Neural progenitor cell (in vitro differentiated cells): ENCODE measurements around the gene SNX17. TPM values are rescaled to one million over a fixed set of nuclear protein-coding genes. Genes with fewer than 3 reads are reported as not detected.
"Not testable (repeated sequence)": the region's sequence is repeated elsewhere in the genome, so short reads cannot be mapped to it uniquely, and the experiment has no call there.

Experiments used
- DNase-seq: peaks from one replicate; pipeline ENCODE4 v3.0.0-alpha.2; 2016; ENCODE audit warnings: low spot score
- H2AFZ ChIP-seq: fragments of 200-600 bp; sonication (generic); replicated peaks from 2 replicates; pipeline ENCODE4 v1.6.1; 2016; ENCODE audit warnings: antibody characterized with exemption
- H3F3A ChIP-seq: fragments of 200-600 bp; sonication (generic); 2 replicates; pipeline ENCODE4 v1.6.1; 2016; ENCODE audit warnings: antibody characterized with exemption, low read depth
- H3K27ac ChIP-seq: fragments of 200-600 bp; sonication (generic); 2 replicates; pipeline ENCODE4 v1.5.1; 2016; ENCODE audit warnings: mild to moderate bottlenecking
- H3K27me3 ChIP-seq: fragments of 200-600 bp; sonication (generic); 2 replicates; pipeline ENCODE4 v1.6.1; 2016; ENCODE audit warnings: mild to moderate bottlenecking, moderate library complexity
- H3K36me3 ChIP-seq: fragments of 200-600 bp; sonication (generic); 2 replicates; pipeline ENCODE4 v1.5.1; 2016
- H3K4me1 ChIP-seq: fragments of 200-600 bp; sonication (generic); 2 replicates; pipeline ENCODE4 v1.6.1; 2016; ENCODE audit warnings: mixed run types
- H3K4me2 ChIP-seq: fragments of 200-600 bp; sonication (generic); 2 replicates; pipeline ENCODE4 v1.6.1; 2016
- H3K4me3 ChIP-seq: fragments of 200-600 bp; sonication (generic); 2 replicates; pipeline ENCODE4 v1.5.1; 2016
- H3K79me2 ChIP-seq: fragments of 200-600 bp; sonication (generic); 2 replicates; pipeline ENCODE4 v1.6.1; 2016; ENCODE audit warnings: low read depth
- H3K9ac ChIP-seq: fragments of 200-600 bp; sonication (generic); 2 replicates; pipeline ENCODE4 v1.6.1; 2016
- H3K9me3 ChIP-seq: fragments of 200-600 bp; sonication (generic); 2 replicates; pipeline ENCODE4 v1.5.1; 2016; ENCODE audit warnings: low read depth
- H4K20me1 ChIP-seq: fragments of 200-600 bp; sonication (generic); 2 replicates; pipeline ENCODE4 v1.6.1; 2016; ENCODE audit warnings: low read depth
- H3K27ac Mint-ChIP-seq: 3 replicates; pipeline ENCODE4 v1.8.0; 2021; ENCODE audit warnings: mixed read lengths
- H3K27me3 Mint-ChIP-seq: 2 replicates; pipeline ENCODE4 v1.8.0; 2022; ENCODE audit warnings: low read depth, mild to moderate bottlenecking, inconsistent platforms, moderate library complexity, mixed read lengths; ENCODE audit not compliant: insufficient read depth
- H3K36me3 Mint-ChIP-seq: 3 replicates; pipeline ENCODE4 v1.8.0; 2021; ENCODE audit warnings: mixed read lengths
- H3K4me1 Mint-ChIP-seq: 3 replicates; pipeline ENCODE4 v1.8.0; 2021; ENCODE audit warnings: mixed read lengths
- H3K4me3 Mint-ChIP-seq: 3 replicates; pipeline ENCODE4 v1.8.0; 2021; ENCODE audit warnings: mild to moderate bottlenecking, moderate library complexity, mixed read lengths
- H3K9me3 Mint-ChIP-seq: 3 replicates; pipeline ENCODE4 v1.8.0; 2020; ENCODE audit warnings: mixed read lengths
- CTCF ChIP-seq: fragments of 200-600 bp; sonication (generic); IDR thresholded peaks from 2 replicates; pipeline ENCODE4 v1.5.1; 2017; ENCODE audit warnings: antibody characterized with exemption, mild to moderate bottlenecking
- EZH2 ChIP-seq: fragments of 200-600 bp; sonication (generic); IDR thresholded peaks from 2 replicates; pipeline ENCODE4 v1.6.1; 2017; ENCODE audit warnings: antibody characterized with exemption, mild to moderate bottlenecking, moderate library complexity
- EZH2phosphoT487 ChIP-seq: fragments of 200-600 bp; sonication (generic); IDR thresholded peaks from 2 replicates; pipeline ENCODE4 v1.6.1; 2017; ENCODE audit warnings: antibody characterized with exemption
- total RNA-seq: library from RNA; depleted of rRNA; stranded (reverse); fragments of >200 nt; gene quantifications from 2 replicates; pipeline ENCODE4 v1.2.3, GENCODE V29; 2015; ENCODE audit warnings: low replicate concordance

Gene SNX17
- total RNA-seq, 1 donor from 2014 or later, result 65.2 TPM

- no peak for DNase-seq
- no peak overlapping the region for H3K4me3 ChIP-seq
- no peaks in the 10 kb centered on the region for H3K27me3 ChIP-seq
- Mint-ChIP-seq H3K4me3 (no peak overlapping the region), H3K27ac (no peak overlapping the region), H3K9me3 (no peaks in the 10 kb centered on the region), H3K36me3 (no peaks in the 10 kb centered on the region), H3K4me1 (no peaks in the 10 kb centered on the region), H3K27me3 (peaks cover 5% of the 10 kb centered on the region)
- no peak overlapping the region for H3K9ac ChIP-seq
- no peaks in the 10 kb centered on the region for H3K36me3 ChIP-seq
- H3F3A ChIP-seq, result no peaks in the 10 kb centered on the region
- H3K79me2 ChIP-seq, result no peaks in the 10 kb centered on the region
- no peak overlapping the region for H2AFZ ChIP-seq
- no peaks in the 10 kb centered on the region for H3K9me3 ChIP-seq
- no peak overlapping the region for H3K4me2 ChIP-seq
- H3K4me1 ChIP-seq, result no peaks in the 10 kb centered on the region
- H4K20me1 ChIP-seq, result no peaks in the 10 kb centered on the region
- no peak for TF ChIP-seq EZH2phosphoT487
- TF ChIP-seq EZH2, result no peak
- TF ChIP-seq CTCF, result no peak
- no peak overlapping the region for H3K27ac ChIP-seq
These were observed 51.3 kb downstream of the SNX17 start for GRCh38 chr2:27421660-27422250.

DNA sequence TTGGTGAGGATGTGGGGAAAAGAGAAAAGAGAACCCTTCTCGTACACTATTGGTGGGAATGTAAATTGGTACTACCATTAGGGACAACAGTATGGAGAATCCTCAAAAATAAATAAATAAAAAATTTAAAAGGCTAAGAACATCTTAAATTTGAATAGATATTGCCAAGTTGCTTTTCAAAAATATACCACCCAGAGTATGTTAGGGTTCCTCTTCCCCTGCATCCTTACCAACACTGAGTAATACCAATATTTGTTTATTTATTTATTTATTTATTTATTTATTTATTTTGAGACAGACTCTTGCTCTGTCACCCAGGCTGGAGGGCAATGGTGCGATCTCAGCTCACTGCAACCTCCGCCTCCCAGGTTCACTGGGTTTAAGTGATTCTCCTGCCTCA lies 52.5 kb downstream of the SNX17 start:
- Histone ChIP-seq H3K27me3 (no peaks in the 10 kb centered on the region), H3K9me3 (no peaks in the 10 kb centered on the region), H3K36me3 (no peaks in the 10 kb centered on the region), H3K4me1 (peaks cover 5% of the 10 kb centered on the region), H3K4me2 (no peak overlapping the region), H4K20me1 (no peaks in the 10 kb centered on the region), H3K9ac (no peak overlapping the region), H2AFZ (no peak overlapping the region), H3F3A (peaks cover 7% of the 10 kb centered on the region), H3K27ac (no peak overlapping the region), H3K4me3 (no peak overlapping the region), H3K79me2 (no peaks in the 10 kb centered on the region)
- H3K9me3 Mint-ChIP-seq, result no peaks in the 10 kb centered on the region
- H3K4me3 Mint-ChIP-seq, result no peak overlapping the region
- H3K4me1 Mint-ChIP-seq, result peaks cover 4% of the 10 kb centered on the region
- H3K27ac Mint-ChIP-seq, result no peak overlapping the region
- TF ChIP-seq EZH2 (no peak), EZH2phosphoT487 (no peak), CTCF (no peak)
- H3K36me3 Mint-ChIP-seq, result no peaks in the 10 kb centered on the region
- peaks cover 5% of the 10 kb centered on the region for H3K27me3 Mint-ChIP-seq
- DNase-seq, result no peak

DNA sequence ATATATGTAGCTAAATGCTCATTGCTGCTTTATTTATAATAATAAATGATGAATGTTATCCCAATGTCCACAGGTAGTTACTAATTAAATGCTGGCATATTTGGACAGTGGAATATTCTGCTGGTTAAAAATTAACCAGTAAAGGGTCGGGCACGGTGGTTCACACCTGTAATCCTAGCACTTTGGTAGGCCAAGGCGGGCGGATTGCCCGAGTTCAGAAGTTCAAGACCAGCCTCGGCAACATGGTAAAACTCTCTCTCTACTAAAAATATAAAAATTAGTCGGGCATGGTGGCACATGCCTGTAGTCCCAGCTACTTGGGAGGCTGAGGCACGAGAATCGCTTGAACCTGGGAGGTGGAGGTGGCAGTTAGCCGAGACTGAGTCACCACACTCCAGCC lies 54.6 kb downstream of the SNX17 start:
- not testable (repeated sequence) for H3K27me3 ChIP-seq, H2AFZ ChIP-seq, H3K27me3 Mint-ChIP-seq, H3K9me3 ChIP-seq, H3K9ac ChIP-seq, H3K4me2 ChIP-seq, H3K27ac Mint-ChIP-seq, H3K4me3 Mint-ChIP-seq, H3K4me3 ChIP-seq, H3K27ac ChIP-seq, H3K9me3 Mint-ChIP-seq, H3K36me3 Mint-ChIP-seq, H3K36me3 ChIP-seq, DNase-seq
- H3K79me2 ChIP-seq, result peaks cover 10% of the 10 kb centered on the region
- H3K4me1 Mint-ChIP-seq, result peaks cover 13% of the 10 kb centered on the region
- H4K20me1 ChIP-seq, result peaks cover 10% of the 10 kb centered on the region
- H3K4me1 ChIP-seq, result peaks cover 11% of the 10 kb centered on the region
- H3F3A ChIP-seq, result peaks cover 24% of the 10 kb centered on the region

Other genes starting within 250 kb of the SNX17 start
- 0.65 and 1.1 TPM in 2 replicates for gene ABHD1, start 246.8 kb upstream of the SNX17 start, total RNA-seq
- 25.1 and 39.8 TPM in 2 replicates for gene PREB, start 236.0 kb upstream of the SNX17 start, total RNA-seq
- not detected in 2 replicates for gene PRR30, start 231.2 kb upstream of the SNX17 start, total RNA-seq
- gene TCF23, start 221.6 kb upstream of the SNX17 start, total RNA-seq, result 0.03 TPM in 1 of 2 replicates, not detected in the other
- 133 and 142 TPM in 2 replicates for gene ATRAID, start 158.6 kb upstream of the SNX17 start, total RNA-seq
- 42.8 and 88.9 TPM in 2 replicates for gene SLC5A6, start 158.3 kb upstream of the SNX17 start, total RNA-seq
- gene CAD, start 153.2 kb upstream of the SNX17 start, total RNA-seq, result 26.5 and 51.8 TPM in 2 replicates
- 0.56 and 1.4 TPM in 2 replicates for gene SLC30A3, start 107.6 kb upstream of the SNX17 start, total RNA-seq
- gene DNAJC5G, start 95.2 kb upstream of the SNX17 start, total RNA-seq, result not detected in 2 replicates
- 0.12 TPM in 1 of 2 replicates, not detected in the other for gene TRIM54, start 88.2 kb upstream of the SNX17 start, total RNA-seq
- gene UCN, start 62.2 kb upstream of the SNX17 start, total RNA-seq, result 0.56 and 1.2 TPM in 2 replicates
- 71.4 and 78.0 TPM in 2 replicates for gene MPV17, start 47.5 kb upstream of the SNX17 start, total RNA-seq
- 57.3 and 73.9 TPM in 2 replicates for gene GTF3C2, start 13.9 kb upstream of the SNX17 start, total RNA-seq
- gene EIF2B4, start 278 bp upstream of the SNX17 start, total RNA-seq, result 25.5 and 38.2 TPM in 2 replicates
- 6.1 and 23.2 TPM in 2 replicates for gene ZNF513, start 10.1 kb downstream of the SNX17 start, total RNA-seq
- 114 and 116 TPM in 2 replicates for gene PPM1G, start 39.0 kb downstream of the SNX17 start, total RNA-seq
- 136 and 151 TPM in 2 replicates for gene NRBP1, start 58.0 kb downstream of the SNX17 start, total RNA-seq
- gene KRTCAP3, start 71.8 kb downstream of the SNX17 start, total RNA-seq, result 0.88 and 11.4 TPM in 2 replicates
- 20.3 and 30.0 TPM in 2 replicates for gene IFT172, start 119.1 kb downstream of the SNX17 start, total RNA-seq
- gene FNDC4, start 124.6 kb downstream of the SNX17 start, total RNA-seq, result 6.2 and 18.3 TPM in 2 replicates
- 2.2 TPM in 1 of 2 replicates, not detected in the other for gene GCKR, start 126.2 kb downstream of the SNX17 start, total RNA-seq
- gene ZNF512, start 212.4 kb downstream of the SNX17 start, total RNA-seq, result 96.1 and 106 TPM in 2 replicates